Measurements from ENCODE around the gene TMEM168.

GRCh38 chr7:112752576-112752975 is 37.6 kb downstream of the TMEM168 start:
- TF ChIP-seq CTCF (IDR thresholded peaks at IDR 0.05; ENCODE audit: insufficient read depth, low read length) (no peak), REST (IDR thresholded peaks at IDR 0.05; ENCODE audit: insufficient replicate concordance, low read depth) (no peak)
